LNCAP (cell line): Measurements from ENCODE around the gene FETUB.

Experiments
- TF ChIP-seq, protein P1 (sequence below): fragments of 450-650 bp; IDR thresholded peaks from 2 replicates; pipeline ENCODE4 v1.5.1; 2017; ENCODE audit warnings: mild to moderate bottlenecking

The FETUB gene

DNA sequence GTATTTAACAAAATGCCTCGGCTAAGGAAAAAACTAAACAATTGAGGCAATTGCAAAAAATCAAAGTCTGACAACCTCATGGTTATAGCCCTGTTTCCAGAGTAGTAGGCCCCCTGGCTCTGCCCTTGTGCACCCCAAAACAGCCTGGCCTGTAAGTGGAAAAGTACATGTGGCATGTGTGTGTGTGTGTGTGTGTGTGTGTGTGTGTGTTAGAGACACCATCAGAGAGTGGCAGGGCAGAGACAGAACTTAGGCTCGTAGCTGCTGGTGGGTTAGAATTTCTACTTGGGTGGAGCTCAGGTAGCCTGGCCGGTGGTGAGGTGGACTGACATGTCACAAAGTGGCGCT is 41.4 kb upstream of the FETUB start:
- TF ChIP-seq, protein P1, sequence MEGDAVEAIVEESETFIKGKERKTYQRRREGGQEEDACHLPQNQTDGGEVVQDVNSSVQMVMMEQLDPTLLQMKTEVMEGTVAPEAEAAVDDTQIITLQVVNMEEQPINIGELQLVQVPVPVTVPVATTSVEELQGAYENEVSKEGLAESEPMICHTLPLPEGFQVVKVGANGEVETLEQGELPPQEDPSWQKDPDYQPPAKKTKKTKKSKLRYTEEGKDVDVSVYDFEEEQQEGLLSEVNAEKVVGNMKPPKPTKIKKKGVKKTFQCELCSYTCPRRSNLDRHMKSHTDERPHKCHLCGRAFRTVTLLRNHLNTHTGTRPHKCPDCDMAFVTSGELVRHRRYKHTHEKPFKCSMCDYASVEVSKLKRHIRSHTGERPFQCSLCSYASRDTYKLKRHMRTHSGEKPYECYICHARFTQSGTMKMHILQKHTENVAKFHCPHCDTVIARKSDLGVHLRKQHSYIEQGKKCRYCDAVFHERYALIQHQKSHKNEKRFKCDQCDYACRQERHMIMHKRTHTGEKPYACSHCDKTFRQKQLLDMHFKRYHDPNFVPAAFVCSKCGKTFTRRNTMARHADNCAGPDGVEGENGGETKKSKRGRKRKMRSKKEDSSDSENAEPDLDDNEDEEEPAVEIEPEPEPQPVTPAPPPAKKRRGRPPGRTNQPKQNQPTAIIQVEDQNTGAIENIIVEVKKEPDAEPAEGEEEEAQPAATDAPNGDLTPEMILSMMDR, result no peak

DNA sequence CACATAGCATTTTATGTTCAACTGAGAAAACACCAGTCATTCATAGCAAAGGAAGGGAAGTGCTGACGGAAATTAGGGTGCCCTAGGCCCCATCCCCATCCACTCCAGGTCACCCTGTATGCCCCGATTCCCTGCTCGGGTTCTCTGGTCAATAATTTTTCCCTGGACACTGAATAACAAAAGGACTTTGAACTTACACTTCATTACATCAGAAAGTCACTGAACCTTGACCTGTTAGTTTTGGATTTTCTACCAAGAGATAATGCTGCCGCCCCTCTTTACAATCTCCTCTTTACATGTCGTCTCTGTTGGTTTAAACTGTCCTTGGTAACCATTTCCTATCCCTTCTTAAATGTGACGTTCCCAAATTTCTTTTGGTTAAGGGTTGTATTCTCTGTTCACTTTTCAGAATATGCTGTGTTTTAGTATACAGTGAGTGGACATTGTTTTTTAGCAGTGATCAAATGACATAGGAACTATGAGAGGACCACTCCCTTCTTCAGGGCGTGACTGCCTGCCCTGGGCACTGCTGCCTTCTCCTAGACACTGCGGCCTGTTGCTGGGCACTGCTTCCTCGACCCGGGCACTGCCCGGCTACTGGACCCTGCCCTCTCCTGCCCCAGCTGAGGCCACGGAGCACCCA is 40.9 kb upstream of the FETUB start:
- TF ChIP-seq, protein P1, result no peak

DNA sequence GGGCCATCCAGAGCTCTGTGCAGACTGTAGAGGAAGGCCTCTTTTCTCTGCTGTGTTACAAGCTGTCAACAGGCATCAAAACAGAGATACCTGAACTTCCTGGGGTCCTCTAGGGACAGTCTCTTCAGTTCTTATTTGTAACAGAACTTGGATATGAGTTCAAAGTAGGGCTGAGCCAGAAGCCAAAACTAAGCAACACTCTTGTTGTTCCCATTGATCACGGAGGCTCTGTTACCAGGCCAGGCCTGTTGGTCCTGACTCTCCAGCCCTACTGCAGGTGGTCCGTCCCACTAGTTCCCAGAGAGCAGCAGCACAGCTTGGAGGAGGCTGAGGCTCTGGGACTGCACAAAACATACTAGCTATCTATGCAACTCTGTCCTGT is 40.4 kb upstream of the FETUB start:
- TF ChIP-seq, protein P1, result no peak

DNA sequence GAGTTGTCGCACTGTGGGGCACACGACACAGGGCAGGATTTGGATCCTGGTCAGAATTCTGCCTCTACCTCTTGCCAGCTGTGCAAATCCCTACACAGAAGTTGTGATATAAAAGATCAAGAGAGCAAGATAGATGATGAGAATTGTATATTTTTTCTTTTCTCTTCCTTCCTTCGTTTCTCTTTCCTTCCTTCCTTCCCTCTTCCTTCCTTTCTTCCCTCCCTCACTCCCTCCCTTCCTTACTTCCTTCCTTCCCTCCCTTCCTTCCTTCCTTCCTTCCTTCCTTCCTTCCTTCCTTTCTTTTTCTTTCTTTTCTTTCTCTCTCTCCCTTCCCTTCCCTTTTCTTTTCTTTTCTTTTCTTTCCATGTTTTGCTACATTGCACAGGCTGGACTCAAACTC is 39.3 kb upstream of the FETUB start:
- TF ChIP-seq, protein P1, result no peak

DNA sequence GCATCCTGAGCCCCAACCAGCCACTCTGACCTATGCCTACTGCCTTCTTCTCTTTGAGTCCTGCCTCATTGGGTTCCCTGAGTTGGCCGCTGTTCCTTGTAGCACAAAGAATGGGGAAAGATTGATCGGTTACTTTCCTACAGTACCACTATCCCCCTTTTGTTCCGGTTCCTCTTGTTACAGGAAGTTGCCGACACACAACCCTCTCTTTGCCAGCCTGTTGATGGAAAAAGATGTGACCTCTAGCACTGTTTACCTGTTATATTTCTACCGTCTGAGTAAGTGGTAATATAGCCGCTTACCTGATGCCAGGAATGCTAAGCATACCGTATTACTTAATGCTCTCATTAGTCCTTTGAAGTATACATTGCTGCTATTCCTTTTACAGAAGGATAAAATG is 37.0 kb upstream of the FETUB start:
- TF ChIP-seq, protein P1, result no peak

DNA sequence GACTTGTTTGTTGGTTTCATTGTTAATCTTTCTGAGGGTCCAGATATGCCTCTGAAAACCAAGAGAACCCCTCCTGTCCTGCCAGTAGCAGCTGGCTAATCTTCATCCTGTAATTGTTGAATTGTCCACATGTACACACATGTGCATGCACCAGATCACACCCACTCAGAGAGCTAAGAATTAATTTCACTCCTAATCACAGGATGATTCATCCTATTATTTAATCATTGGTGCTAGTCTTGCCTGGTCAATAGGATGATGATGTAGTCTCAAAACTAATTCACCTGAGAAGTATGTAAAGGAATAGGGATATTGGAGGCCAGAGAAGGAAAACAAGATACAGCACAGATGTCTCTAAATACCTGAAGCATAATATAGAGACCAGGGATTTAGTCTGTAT is 35.1 kb upstream of the FETUB start:
- TF ChIP-seq, protein P1, result no peak

DNA sequence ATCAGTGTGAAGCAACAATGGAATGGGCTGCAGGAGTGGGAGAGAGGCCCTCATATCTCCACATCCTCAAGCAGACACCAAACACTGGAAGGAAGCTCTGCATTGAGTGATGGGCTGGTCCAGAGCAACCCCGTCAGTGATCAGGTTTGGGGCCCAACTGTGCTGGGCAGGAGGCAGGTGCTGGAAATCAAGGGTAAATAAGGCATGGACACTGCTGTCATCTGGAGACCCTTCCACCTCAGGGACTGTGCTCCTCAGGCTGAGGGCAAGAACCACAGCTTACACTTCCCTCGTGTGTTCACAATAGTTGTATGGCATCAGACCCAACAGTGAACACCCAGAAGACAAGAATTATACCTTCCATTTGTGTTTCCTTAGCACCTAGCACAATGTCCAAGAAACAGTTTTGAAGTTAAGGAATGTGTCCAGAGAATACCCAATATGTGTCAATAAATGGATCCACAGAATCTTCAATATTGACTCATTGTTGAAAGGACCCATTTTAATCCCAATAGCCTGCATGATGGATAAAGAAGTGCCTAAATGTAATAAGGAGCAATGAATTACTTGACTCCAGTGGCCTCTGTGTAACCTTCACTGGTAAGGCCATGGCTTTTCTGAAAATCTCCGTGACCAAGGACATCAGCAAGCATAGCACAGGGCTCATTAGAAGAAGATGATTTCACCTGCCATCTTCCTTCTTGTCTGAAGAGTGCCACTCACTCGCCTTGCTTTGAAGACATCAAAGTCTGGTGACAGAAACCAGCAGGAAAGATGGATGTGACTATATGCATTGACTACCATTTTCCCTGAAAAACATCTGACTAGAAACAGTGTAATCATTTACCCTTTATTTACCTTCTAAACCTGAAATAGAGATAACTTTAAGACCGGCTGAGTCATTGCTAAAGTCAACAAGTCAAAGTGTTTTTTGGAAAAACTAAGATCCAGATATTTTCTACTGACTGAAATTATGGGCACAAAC is 34.3 kb upstream of the FETUB start:
- TF ChIP-seq, protein P1, result no peak
